BJ (cell line): ENCODE data around the gene UBE2B. TPM values are rescaled to one million over a fixed set of nuclear protein-coding genes. Genes with fewer than 3 reads are reported as not detected.

Source experiments
- CTCF ChIA-PET: fragments of 350-600 bp; formaldehyde crosslinking; extraction: SDS; loops from one replicate; lab custom pipeline; 2021; ENCODE audit warnings: antibody characterized with exemption, inconsistent platforms; lab: Yijun Ruan, JAX
- POLR2A ChIA-PET: fragments of 300-600 bp; sonication (Branson Sonifier 250); formaldehyde crosslinking; extraction: SDS; loops from one replicate; lab custom pipeline; 2021; ENCODE audit warnings: antibody characterized with exemption; lab: Charles Lee
- DNase-seq: peaks from one replicate; pipeline ENCODE4 v3.0.0-alpha.2; 2011; ENCODE audit warnings: low read depth
- H3K27me3 ChIP-seq: 2 replicates; pipeline ENCODE4 v1.6.0; 2011; ENCODE audit warnings: low read length; ENCODE audit not compliant: control insufficient read depth, insufficient read depth
- H3K36me3 ChIP-seq: 2 replicates; pipeline ENCODE4 v1.5.1; 2011; ENCODE audit warnings: low read length; ENCODE audit not compliant: control insufficient read depth, insufficient read depth
- H3K4me3 ChIP-seq: 2 replicates; pipeline ENCODE4 v1.5.1; 2011; ENCODE audit warnings: low read depth, mild to moderate bottlenecking, control low read depth, low read length
- polyA plus RNA-seq: library from polyadenylated mRNA; depleted of rRNA; stranded (reverse); fragments of >200 nt; gene quantifications from 2 replicates; pipeline ENCODE4 v1.2.3, GENCODE V29; 2011
- TF ChIP-seq, protein P1 (sequence below): IDR thresholded peaks from 2 replicates; pipeline ENCODE4 v1.5.1; 2011; ENCODE audit warnings: low read depth, mild to moderate bottlenecking, control low read depth, inconsistent platforms, low read length, moderate library complexity; ENCODE audit not compliant: insufficient read depth

The UBE2B gene
- polyA plus RNA-seq, 1 experiment: 17.6 TPM

DNA sequence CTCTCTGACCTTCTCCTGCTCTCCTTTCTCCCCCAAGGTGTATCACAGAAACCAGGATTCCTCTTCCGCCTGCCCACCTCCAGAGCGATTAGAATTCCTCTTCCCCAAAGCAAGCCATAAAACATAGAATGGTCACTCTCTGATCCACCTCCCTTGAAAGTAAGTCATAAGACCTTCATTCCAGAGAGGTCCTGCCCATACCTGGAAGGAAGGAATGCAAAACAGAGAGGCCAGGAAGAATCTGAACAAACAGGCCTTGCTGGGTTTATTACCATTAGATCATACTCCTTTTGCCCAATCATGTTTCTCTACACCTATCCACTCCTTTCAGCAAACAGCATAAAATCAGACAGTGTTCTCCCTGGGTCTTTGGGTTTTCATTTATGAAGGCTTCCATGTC lies 25.4 kb upstream of the UBE2B start:
- TF ChIP-seq, protein P1, sequence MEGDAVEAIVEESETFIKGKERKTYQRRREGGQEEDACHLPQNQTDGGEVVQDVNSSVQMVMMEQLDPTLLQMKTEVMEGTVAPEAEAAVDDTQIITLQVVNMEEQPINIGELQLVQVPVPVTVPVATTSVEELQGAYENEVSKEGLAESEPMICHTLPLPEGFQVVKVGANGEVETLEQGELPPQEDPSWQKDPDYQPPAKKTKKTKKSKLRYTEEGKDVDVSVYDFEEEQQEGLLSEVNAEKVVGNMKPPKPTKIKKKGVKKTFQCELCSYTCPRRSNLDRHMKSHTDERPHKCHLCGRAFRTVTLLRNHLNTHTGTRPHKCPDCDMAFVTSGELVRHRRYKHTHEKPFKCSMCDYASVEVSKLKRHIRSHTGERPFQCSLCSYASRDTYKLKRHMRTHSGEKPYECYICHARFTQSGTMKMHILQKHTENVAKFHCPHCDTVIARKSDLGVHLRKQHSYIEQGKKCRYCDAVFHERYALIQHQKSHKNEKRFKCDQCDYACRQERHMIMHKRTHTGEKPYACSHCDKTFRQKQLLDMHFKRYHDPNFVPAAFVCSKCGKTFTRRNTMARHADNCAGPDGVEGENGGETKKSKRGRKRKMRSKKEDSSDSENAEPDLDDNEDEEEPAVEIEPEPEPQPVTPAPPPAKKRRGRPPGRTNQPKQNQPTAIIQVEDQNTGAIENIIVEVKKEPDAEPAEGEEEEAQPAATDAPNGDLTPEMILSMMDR: no peak
- H3K4me3 ChIP-seq: no peak overlapping the region
- POLR2A ChIA-PET: no interaction called here
- H3K27me3 ChIP-seq: no peaks in the 10 kb centered on the region
- DNase-seq: no peak
- CTCF ChIA-PET: no interaction called here
- H3K36me3 ChIP-seq: no peaks in the 10 kb centered on the region

DNA sequence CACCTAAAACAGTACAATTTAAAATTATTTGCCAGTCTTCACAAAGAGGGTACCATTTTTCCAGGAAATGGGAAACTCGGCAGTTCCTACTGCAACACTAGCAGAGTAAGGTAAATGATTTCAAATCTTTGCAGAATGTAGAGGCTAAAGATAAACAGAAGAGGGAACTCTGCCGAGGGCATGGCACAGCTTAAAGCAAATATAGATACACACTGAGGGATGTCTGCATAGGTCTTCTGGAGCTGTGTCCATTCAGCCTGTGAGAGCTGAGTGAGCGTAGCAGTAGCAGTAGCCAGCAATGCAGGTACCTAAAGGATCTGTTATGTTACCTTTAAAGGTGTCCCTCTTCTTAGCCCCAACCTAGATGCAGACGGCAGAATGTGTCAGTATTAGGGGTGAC lies 21.9 kb upstream of the UBE2B start:
- TF ChIP-seq, protein P1: no peak
- Histone ChIP-seq H3K4me3 (no peak overlapping the region), H3K27me3 (no peaks in the 10 kb centered on the region), H3K36me3 (no peaks in the 10 kb centered on the region)
- CTCF ChIA-PET: no interaction called here
- DNase-seq: no peak
- POLR2A ChIA-PET: no interaction called here

DNA sequence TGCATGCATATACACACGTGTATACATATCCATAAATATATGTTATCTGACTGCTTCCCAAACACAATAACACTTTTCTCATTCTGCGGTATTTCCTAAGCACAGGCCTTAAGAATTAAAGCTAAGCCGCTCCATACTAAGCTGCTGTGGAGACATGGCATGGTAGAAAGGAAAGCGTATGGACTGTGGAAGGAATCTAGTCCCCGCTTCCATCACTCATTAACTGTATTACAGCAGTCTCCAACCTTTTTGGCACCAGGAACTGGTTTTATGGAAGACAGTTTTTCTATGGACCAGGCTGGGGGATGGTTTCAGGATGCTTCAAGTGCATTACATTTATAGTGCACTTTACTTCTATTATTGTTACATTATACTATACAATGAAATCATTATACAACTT lies 15.7 kb upstream of the UBE2B start:
- ChIA-PET CTCF (interaction anchor here (0.6 kb wide), 1 partner anchor 26 kb away, joined by 4 read pairs; no protein-coding TSS in a partner anchor), POLR2A (no interaction called here)
- TF ChIP-seq, protein P1: no peak
- no peak for DNase-seq
- Histone ChIP-seq H3K36me3 (no peaks in the 10 kb centered on the region), H3K27me3 (no peaks in the 10 kb centered on the region), H3K4me3 (no peak overlapping the region)

DNA sequence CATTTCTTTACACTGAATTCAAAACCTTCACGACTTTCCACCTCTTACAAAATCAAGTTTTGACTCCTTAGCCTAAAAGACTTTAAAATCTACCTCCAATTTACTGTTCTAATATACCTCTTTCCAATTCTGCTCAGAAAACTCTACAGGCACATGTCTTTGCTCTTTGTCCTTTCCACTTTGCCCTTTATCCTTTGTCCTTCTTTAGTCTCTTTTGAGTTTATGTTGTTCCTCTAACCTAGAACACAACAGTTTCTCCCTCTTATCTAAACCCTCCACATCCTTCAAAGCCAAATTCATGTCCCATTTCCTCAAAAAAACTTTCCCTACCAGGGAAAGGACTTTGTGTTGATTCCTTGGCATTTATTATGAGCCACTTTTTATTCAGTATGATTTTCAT lies 5.8 kb upstream of the UBE2B start:
- ChIA-PET CTCF (no interaction called here), POLR2A (no interaction called here)
- no peaks in the 10 kb centered on the region; the same call in 1 of the 2 replicates for H3K36me3 ChIP-seq
- no peaks in the 10 kb centered on the region for H3K27me3 ChIP-seq
- no peak overlapping the region for H3K4me3 ChIP-seq
- TF ChIP-seq, protein P1: no peak
- DNase-seq: no peak

DNA sequence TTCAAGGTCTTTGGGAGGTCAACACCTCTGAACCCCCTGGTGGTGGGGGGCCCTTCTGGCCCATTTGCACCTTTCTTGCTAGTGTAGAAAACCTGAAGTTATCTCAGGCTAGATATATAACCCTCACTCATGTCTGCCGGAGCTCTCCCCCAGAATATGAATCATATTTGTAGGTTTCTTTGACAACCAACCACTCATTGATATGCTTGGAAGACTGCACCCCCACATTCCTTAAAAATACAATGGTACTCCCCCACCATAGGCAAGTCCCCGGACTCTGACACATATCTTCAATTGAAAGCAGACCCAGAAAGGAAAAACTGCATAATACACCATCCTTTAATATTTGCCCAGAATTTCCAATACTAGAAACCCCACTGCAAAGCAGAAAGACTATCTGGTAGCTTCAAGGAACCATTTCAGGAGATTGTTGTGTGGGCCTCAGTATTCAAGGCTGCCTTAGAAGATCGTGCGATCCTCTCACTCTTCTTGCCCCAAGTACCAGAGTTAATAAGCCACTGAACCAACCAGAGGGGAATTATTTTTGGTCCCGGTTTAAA lies 978 bp upstream of the UBE2B start:
- ChIA-PET CTCF (interaction anchor here (0.9 kb wide), 1 partner anchor 178 kb away, joined by 3 read pairs; no protein-coding TSS in a partner anchor), POLR2A (no interaction called here)
- TF ChIP-seq, protein P1: no peak
- DNase-seq: no peak
- Histone ChIP-seq H3K36me3 (0 out of 2 replicates have a peak, but pooled peaks cover 1% of the 10 kb centered on the region), H3K27me3 (no peaks in the 10 kb centered on the region), H3K4me3 (peak overlapping the region; percentile 100)
